ENCODE measurements around the gene CDH8.
"Not testable (repeated sequence)": the region's sequence is repeated elsewhere in the genome, so short reads cannot be mapped to it uniquely, and the experiment has no call there.

The CDH8 gene

DNA sequence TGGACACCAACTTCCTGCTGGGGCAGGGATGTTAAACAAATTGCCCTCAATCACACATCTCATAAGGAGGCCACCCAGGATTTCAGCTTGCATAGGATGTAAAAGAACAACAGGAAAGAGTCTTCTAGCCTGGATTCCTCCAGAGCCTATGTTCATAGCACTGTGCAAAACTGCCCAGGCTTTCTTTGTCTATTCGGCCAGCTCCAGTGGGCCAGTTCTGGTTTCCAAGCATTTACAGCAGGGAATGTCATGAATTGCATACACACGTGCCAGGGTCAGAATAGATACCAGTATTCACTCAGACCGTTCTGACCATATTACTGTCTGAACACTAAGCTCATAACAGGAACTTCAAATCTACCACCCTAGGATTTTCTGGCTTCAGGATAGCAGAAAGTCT lies 273.2 kb downstream of the CDH8 start:
- FAIRE-seq: no peak

DNA sequence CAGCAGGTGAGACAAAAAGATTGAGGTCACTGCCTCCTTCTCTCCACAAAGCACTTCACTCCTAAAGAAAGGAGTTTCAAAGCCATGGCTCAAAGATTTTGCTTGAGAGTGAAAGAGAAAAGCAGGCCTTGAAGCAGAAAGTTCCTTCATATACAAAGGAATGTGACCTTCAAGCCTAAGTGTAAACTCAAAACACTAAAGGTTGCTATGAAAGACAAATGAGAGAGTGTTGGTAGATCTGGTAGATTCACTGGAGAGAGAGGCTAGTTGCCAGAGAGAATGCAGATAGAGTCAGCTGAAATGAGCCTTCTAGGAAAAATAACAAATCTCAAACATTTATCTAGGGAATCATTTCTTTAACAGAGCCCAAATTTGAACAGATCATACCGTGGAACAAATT lies 305.2 kb downstream of the CDH8 start:
- no peak for FAIRE-seq

DNA sequence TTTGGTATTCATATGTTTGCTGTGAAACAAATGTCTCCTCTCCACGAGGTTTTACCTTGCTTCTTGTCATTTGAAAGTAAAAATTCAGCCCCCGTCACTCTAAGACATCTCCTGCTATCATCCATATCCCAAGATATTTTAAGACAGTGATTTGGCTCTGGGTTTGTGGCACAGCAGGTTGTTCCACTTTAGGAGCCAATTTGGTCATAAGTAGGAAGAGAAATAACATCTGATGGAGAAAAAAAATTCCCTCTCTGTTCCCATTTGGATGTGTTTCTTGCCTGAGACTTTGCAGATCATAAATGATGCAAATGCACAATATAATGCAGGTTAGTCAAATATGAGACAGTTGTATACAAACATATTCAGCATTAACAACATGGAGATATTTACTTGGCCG lies 309.5 kb downstream of the CDH8 start:
- FAIRE-seq: no peak

DNA sequence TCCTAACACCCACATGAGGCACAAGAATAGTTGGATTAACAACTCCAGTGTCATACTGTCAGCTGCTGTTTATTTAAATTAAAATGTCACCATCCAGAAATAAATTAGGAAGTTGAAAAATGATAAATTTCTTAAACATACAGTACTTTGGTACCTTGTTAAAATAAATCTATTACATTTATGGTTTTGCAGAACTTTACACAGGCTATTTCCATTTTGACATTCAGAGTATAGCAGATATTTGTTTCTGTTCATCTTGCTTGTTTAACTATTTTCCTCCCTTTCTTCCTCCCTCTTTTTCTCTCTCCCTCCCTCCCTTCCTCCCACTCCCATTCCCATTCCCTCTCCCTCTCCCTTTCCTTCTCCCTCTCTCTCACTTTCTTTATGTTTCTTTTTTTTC lies 310.1 kb downstream of the CDH8 start:
- no peak for FAIRE-seq

DNA sequence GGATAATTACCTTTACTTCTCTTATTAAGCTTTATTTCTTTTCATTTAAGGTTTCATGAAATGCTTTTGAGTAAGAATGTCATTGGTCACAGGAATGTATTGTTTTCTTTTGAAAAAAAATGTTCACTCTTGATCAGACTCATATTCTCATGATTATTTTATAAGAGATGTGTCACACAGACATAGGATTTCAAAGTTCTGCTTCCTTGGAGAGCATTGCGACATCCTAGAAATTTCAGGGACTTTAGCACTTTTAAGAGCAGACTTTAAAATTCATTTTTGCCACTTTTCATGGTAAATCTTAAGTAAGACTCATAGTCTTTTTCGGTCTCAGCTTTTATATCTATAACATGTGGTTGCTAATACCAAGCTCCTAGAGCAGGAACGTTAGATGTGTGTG lies 314.7 kb downstream of the CDH8 start:
- FAIRE-seq: no peak

DNA sequence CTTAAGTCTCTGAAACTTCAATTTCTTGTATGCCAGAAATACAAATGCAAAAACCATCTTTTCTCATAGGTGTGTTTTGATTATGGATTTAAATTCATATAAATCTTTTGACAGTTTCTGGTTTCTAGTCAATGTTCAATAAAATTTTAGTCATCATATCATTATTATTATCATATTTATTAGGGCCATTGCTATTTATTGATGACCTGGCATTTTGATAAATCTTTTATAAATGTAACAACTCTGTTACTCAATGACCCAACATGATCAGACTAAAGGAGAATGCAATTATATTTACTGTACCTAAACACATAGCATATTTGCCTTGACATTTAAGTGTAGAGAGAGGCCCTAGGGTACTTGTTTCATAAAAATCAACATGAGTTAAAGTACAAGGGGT lies 320.8 kb downstream of the CDH8 start:
- no peak for FAIRE-seq

DNA sequence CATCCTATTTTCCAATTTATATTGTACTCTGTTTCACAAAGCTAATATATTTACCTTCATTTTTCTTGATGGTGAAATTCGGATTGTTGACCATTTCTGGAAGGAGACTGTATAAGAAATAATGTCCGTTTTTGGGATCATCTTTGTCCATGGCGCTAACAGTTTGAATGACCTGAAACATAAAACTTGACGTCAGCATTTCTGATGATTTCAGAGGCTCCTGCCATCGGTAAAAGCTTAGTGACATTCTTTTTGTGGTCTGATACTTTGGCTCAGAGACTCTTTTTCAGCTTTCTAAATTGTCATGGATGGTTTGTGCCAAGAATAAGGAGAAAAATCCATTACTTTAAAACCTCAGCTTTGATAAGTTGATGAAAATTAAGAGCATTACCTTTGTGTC lies 322.5 kb downstream of the CDH8 start:
- FAIRE-seq: no peak

DNA sequence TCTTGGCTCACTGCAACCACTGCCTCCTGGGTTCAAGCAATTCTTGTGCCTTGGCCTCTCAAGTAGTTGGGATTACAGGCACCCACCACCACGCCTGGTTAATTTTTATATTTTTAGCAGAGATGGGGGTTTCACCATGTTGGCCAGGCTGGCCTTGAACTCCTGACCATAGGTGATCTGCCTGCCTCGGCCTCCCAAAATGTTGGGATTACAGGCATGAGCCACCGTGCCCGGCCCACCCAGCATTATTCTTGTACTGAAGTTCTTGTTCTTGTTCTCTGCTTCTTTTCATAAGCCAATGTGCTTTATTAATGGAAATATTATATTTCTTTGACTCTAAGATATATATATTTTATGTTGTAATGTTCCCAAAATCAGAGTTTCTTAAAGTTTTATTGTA lies 336.6 kb downstream of the CDH8 start:
- not testable (repeated sequence) for FAIRE-seq

DNA sequence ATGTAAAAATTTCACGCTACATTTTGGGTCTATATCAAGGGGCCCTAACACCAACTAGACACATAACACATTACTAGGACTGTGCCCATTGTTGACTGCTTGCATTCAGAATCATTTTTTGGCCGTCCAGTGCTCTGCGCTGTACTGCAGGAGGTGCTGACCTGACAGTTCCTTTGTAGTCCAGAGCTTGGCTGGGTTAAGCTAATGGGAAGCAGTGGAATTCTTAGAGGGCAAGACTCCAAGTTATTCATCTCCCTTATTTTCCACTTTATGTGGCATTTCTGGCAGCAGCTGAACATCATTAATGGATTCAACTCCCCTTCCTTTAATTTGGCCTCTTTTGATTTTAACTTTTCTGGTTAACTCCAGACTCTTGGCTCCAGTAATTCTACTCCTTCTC lies 351.7 kb downstream of the CDH8 start:
- no peak for FAIRE-seq

DNA sequence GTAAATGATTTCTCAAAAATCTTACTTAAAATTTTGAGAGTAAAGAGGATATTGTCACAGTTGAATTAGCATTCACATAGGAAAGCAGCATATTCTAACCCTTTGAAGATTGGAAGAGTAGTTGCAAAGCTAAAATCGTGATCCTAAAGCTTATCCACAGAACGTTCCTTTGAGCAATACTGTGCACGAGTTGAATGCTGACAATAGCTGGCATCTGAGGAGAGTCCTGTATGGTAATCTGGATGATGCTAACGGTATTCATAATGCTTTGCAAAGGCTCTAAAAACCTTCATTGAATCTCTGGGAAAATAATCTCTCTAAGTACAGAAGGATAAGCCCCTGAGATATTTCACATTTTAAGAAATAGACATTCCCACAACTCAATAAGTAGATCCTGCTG lies 354.6 kb downstream of the CDH8 start:
- FAIRE-seq: no peak

DNA sequence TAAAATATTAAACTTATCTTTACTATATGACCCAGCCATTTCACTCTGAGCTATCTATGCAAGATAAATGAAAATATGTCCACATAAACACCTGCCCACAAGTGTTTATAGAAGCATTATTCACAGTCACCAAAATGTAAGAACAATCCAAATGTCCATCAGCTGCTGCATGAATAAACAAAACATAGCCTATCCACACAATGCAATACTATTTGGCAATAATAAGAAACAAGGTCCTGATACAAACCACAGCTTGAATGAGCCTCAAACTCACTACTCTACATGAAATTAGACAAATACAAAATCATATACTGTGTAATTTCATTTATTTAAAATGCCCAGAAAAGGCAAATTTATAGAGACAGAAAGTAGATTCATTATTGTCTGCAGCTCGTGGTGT lies 355.1 kb downstream of the CDH8 start:
- FAIRE-seq: no peak

DNA sequence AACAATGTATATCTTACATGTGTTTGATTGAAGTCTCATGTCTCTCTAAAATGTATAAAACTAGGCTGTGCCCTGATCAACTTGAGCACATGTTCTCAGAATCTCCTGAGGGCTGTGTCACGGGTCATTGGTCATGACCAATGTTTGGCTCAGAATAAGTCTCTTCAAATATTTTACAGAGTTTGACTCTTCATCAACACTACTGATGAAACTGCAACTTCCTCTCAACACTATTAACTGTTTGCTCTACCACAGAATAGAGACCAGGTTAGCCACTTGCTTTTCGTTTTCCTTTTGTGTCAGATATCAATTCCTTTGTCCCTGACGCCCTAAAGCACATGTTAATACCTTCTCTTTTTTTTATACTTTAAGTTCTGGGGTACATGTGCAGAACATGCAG lies 358.1 kb downstream of the CDH8 start:
- no peak for FAIRE-seq

DNA sequence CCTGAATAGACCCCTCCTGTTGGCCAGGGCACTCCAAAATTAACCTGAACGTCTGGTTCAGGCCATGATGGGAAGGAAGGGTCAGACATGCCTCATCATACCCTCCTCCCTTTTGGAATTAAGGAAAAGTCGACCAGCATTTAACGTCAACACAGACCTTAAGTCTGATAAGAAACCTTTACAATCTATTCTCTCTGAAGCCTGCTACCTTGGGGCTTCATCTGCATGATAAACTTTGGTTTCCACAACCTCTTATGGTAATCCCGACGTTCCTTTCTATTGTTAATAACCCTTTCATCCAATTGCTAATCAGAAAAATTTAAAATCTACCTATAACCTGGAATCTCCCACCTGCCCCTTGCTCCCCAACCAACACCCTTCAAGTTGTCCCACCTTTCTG lies 358.5 kb downstream of the CDH8 start:
- no peak for FAIRE-seq

DNA sequence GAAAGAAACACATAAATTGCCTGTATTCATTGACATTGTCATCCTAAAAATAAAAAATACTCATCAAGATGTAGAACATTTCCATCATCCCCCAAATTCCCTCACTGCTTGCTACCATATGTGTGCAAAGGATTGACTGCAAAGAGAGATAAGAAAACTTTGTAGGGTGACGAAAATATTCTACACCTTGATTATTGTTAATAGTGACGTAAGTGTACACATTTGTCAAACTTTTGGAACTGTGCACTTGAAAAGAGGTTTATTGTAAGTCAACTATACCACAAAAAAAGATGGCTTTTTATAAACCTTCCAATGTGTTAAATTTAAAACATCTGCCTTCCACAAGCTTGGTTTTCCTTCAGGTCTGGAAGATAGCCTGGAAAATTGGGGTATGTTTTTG lies 359.5 kb downstream of the CDH8 start:
- no peak for FAIRE-seq

DNA sequence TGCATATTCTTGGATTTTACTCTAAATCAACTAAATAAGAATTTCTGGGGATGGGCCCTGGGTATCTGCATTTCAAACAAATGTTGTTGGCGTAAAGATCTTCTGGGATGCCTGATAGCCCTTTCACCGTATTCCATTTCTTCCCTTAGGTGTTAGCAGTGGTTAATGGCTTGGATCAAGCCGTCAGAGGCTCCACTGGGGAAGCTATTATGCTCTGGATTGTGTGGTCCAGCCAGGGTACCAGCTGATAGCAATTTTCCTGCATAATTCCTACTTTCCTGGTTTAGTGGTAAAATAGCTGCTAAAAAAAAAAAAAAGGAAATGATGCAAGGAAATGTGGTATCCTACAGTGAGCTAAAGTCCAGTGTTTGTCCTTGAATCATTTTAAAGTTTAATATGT lies 365.1 kb downstream of the CDH8 start:
- no peak for FAIRE-seq

DNA sequence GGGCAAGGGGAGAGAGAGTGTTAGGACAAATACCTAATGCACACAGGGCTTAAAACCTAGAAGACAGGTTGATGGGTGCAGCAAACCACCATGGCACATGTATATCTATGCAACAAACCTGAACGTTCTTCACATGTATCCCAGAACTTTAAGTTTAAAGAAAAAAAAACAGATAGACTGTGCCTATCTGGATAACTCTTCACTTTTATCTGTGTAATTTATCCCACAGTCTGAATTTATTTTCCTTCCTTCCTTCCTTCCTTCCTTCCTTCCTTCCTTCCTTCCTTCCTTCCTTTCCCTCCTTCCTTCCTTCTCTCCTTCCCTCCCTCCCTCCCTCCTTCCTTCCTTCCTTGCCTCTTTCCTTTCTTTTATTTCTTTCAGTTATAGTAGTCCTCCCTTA lies 370.7 kb downstream of the CDH8 start:
- FAIRE-seq: no peak

DNA sequence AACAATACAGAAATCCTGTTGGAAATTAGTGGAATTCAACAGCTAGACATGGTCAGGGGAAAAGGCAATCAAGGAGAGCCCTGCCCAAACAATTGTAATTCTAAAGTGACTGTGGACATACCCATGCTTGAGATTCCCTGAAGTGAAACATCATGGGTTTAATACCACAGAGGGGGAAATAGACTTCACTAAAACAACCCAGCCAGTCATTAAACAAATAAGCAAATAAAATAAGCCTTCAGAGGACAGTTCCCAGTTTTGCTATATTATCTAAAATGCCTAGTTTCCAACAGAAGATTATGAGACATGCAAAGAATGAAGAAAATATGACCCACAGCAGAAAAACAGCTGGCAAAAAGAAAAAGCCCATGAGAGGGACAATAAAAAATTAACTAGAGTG lies 376.3 kb downstream of the CDH8 start:
- FAIRE-seq: no peak

DNA sequence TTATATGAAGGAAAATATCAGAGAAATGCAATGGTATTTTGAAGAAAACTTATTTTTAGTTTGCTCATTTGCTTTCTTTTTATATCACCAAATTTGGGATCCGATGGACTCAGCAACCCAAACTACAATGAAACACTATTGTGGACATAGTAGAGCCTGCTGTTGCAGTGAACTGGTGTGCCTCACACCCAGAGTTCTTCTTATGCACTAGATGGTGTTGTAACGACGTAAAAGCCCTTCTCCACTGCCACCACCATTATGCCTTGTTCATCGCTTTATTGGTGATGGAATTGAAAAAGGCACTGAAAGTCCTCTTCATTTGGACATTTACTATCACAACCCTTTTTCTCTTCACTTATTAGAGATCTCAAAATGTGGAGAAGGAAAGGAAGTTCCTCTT lies 381.3 kb downstream of the CDH8 start:
- no peak for FAIRE-seq

DNA sequence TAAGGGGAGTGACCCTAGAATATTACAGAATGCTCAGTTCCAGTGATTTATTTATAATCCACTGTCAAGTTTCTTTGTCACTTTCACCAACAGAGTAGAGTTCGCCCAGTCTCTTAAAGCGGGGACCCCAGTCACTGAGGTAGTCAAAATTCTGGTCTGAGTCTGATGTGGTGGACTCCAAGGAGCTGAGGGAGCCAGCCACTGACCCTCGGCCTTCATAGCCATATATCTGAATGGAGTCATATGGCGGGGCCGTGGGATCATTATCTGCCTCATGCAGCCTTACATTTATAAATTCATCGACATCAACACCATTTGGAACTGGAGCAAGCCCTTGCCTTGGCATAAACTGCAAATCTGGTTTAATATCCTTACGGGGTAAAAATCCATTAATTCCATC lies 382.7 kb downstream of the CDH8 start:
- no peak for FAIRE-seq

DNA sequence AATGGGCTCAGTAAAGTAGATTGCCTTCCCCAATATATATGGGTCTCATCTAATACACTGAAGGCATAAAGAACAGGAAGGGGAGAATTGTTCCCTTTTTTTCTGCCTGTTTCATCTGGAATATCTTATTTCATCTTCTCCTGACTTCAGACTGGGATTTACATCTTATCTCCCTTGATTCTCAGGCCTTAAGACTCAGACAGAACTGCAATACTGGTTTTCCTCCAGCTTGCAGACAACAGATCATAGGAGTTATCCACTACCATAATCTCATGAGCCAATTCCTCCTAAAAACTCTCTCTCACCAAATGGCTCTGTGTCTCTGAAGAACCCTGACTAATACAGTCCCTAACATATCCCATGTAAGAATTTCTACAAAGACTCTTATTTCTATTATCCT lies 390.7 kb downstream of the CDH8 start:
- no peak for FAIRE-seq

DNA sequence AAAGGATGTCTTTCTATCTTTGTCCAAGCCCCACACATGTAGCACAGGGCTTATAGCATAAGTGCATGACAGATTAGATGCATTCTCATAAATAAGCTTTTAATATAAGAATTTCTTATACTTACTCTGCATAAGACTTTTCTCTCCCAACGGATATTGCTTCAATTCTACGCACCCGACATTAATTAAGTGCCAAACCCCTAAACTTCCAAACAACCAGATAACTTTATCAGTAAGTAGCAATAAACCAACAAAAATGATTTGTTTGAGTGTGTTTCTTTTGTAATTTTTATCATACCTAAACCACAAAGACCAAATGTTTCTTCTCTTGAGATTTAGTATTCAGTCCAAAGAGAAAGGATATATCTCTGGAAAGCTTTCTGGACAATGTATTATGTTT lies 391.5 kb downstream of the CDH8 start:
- no peak for FAIRE-seq

DNA sequence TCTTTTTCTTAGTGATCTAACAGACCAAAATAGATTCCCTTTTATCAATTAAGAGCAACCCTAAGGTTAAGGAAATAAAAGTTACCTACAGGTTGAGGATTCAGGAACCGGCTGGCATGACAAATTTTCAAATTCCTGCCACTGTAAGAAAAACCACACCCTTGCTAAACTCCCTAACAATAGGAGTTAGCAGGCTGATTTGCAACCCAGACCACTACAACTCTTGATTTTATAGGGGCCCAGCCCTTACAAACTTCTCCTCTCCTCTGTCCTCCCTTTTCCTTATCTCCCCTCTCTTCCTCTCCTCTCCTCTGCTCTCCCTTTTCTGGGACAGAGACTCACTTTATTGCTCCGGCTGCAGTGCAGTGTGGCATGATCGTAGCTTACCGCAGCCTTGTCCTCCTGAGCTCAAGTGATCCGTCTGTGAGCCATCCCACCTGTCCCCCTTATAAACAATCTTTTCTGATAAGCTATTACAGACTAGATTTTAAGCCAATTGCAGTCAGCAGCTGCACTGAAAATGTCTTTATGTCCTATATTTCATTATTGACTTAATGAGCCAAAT lies 418.9 kb downstream of the CDH8 start:
- no peak for FAIRE-seq

DNA sequence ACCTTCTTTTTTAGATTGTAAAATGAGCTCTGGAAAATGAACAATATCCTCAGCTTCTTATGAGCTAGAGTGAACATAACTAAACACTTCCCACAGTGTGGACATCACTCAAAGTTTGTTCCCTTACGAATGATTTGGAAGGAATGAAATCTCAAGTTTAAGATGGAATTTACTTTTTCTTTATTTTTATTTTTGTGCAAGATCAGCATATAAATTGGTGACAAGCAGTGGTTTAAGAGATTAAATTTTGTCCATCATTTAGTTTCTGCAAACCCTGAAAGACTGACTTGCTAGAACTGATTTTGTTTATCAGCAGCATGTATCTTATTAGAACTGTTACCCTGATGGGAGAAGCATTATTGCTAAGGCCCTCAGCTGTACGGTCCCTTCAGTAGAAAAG lies 420.1 kb downstream of the CDH8 start:
- FAIRE-seq: no peak

DNA sequence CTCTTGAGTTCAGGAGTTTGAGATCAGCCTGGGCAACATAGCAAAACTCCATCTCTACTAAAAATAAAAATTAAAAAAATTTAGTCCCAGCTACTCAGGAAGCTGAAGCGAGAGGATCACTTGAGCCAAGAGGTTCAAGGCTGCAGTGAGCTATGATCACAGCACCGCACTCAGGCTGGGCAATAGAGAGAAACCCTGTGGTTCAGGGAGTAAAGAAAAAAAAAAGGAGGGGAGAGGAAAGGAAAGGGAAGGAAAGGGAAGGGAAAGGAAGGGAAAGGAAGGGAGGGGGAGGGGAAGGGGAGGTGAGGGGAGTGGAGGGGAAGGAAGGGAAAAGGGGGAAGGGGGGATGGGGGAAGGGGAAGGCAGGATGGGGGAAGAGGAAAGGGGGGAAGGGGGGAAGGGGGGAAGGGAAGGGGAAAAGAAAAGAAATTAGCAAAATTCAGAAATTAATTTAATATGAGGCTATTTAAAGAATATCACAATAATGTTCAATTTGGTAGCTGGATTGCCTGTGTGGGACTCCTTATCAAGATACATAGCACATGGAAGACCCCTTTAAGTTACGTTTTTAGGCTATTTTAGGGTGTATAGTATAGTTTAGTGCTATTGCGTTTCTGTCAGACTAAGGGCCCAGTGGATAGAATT lies 424.3 kb downstream of the CDH8 start:
- FAIRE-seq: no peak

DNA sequence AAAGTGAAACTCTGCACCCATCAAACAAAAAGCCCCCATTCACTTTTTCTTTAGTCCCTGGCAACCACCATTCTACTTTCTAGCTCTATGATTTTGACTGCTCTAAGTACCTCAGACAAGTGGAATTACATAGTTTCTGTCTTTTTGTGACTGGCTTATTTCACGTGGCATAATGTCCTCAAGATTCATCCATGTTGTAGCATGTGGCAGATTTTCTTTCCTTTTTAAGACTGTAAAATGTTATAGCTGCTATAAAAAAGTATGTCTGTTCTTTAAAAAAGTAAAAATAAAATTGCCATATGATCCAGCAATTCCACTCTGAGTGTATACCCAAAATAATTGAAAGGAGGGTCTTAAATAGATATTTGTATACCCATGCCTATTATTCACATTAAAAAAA lies 429.7 kb downstream of the CDH8 start:
- FAIRE-seq: no peak
